ENCODE measurements around the gene SMAD9.

Gene SMAD9

DNA sequence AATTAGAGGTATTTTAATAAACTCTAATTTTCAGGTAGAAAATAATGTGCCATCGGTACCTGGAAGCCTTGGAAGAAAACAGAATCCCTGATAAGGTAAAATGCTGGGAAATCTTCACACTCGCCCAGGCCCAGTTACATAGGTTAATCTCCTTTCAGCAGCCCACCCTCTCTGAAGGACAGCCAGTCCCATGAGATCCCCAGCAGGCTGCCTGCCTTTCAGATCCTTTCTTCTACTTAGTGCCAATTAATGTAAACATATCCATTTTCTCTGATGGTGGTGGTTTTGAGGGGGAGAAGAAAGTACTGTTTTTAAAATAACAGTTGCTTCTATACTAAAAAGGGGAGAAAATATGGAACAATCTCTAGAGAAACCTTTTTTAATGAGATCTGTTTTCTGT lies 12.2 kb downstream of the SMAD9 start:
- in situ Hi-C loops (cut with HindIII; ENCODE audit: low pct_ligation_motif_present, low sequenced_read_pairs), result no loop called here
- no peak for DNase-seq

DNA sequence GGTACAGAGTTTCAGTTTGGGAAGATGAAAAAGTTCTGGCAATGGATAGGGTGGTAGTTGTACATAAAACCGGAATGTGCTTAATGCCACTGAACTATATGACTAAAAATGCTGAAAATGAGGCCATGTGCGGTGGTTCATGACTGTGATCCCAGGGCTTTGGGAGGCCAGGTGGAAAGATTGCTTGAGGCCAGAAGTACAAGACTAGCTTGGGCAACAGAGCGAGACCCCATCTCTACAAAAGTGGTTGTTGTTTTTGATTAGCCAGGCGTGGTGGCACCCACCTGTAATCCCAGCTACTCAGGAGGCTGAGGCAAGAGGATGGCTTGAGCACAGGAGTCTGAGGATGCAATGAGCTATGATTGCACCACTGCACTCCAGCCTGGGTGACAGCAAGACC lies 12.8 kb downstream of the SMAD9 start:
- Histone ChIP-seq H3K4me3 (ENCODE audit: low read depth, low read length) (no peak overlapping the region), H3K27ac (no peak overlapping the region), H3K36me3 (replicated peaks) (no peaks in the 10 kb centered on the region), H3K27me3 (replicated peaks) (no peaks in the 10 kb centered on the region)
- TF ChIP-seq, protein P1, sequence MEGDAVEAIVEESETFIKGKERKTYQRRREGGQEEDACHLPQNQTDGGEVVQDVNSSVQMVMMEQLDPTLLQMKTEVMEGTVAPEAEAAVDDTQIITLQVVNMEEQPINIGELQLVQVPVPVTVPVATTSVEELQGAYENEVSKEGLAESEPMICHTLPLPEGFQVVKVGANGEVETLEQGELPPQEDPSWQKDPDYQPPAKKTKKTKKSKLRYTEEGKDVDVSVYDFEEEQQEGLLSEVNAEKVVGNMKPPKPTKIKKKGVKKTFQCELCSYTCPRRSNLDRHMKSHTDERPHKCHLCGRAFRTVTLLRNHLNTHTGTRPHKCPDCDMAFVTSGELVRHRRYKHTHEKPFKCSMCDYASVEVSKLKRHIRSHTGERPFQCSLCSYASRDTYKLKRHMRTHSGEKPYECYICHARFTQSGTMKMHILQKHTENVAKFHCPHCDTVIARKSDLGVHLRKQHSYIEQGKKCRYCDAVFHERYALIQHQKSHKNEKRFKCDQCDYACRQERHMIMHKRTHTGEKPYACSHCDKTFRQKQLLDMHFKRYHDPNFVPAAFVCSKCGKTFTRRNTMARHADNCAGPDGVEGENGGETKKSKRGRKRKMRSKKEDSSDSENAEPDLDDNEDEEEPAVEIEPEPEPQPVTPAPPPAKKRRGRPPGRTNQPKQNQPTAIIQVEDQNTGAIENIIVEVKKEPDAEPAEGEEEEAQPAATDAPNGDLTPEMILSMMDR (IDR thresholded peaks at IDR 0.05; ENCODE audit: low read depth, low read length, missing control alignments), result no peak
- DNase-seq, result no peak
- in situ Hi-C loops (cut with HindIII; ENCODE audit: low pct_ligation_motif_present, low sequenced_read_pairs), result no loop called here

More for the DNA sequence above, 12.2 kb downstream of the SMAD9 start:
- Histone ChIP-seq H3K4me3 (ENCODE audit: low read depth, low read length) (no peak overlapping the region), H3K27ac (no peak overlapping the region), H3K27me3 (replicated peaks) (no peaks in the 10 kb centered on the region), H3K36me3 (replicated peaks) (no peaks in the 10 kb centered on the region)
- TF ChIP-seq, protein P1 (IDR thresholded peaks at IDR 0.05; ENCODE audit: low read depth, low read length, missing control alignments), result no peak

DNA sequence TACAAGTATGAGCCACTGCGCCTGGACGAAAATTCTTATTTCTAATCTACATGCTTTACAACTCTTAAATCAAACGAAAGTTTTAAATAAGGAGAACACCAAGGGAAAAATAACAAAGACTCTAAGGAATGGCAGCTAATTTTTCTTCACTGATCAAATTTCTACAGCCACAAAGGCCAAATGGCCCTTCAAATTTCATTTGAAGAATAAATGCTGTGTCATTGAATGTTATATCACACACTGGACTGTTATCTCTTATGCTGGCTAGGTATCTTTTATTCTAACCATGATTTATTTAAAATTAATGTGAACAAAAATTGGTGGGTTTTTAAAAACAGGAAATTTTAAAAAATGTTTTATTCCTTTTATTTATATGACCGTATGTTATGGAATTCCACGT lies 14.1 kb downstream of the SMAD9 start:
- H3K36me3 ChIP-seq (replicated peaks), result no peaks in the 10 kb centered on the region
- in situ Hi-C loops (cut with HindIII; ENCODE audit: low pct_ligation_motif_present, low sequenced_read_pairs), result no loop called here
- H3K27ac ChIP-seq, result no peak overlapping the region
- H3K4me3 ChIP-seq (ENCODE audit: low read depth, low read length), result no peak overlapping the region
- no peaks in the 10 kb centered on the region for H3K27me3 ChIP-seq (replicated peaks)
- TF ChIP-seq, protein P1 (IDR thresholded peaks at IDR 0.05; ENCODE audit: low read depth, low read length, missing control alignments), result no peak
- DNase-seq, result no peak

DNA sequence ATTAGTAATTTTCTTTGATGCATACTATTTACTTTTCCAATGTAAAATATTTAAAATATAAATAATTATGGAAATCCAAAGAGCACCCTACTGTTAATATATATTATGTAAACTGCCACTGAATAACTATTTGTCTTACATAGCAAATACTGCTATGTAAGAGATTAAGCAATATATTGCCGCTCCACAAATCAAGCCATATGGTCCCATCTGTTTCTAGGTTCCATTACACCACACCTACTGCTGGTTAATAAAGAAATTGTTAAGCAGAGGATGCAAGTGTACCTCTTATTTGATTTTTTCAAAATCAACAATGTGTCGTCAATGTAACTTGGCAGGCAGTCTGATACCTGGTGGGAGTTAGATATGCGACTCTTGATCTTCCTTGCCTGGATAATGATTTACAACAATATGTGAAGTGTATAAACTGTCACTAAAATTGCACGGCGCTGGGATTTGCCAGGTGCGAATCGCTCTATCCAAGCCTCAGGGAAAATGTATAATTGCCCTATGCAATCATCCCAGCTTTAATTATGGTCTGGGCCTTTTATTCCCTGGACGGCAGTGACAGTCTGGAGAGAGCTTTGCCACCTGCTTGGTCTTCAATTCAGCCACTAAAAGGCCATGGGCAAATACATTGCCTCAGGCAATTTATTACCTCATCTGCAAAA lies 16.0 kb downstream of the SMAD9 start:
- no peak overlapping the region for H3K27ac ChIP-seq
- in situ Hi-C loops (cut with HindIII; ENCODE audit: low pct_ligation_motif_present, low sequenced_read_pairs), result no loop called here
- H3K36me3 ChIP-seq (replicated peaks), result no peaks in the 10 kb centered on the region
- TF ChIP-seq, protein P1 (IDR thresholded peaks at IDR 0.05; ENCODE audit: low read depth, low read length, missing control alignments), result no peak
- DNase-seq, result no peak
- H3K4me3 ChIP-seq (ENCODE audit: low read depth, low read length), result no peak overlapping the region
- H3K27me3 ChIP-seq (replicated peaks), result no peaks in the 10 kb centered on the region

DNA sequence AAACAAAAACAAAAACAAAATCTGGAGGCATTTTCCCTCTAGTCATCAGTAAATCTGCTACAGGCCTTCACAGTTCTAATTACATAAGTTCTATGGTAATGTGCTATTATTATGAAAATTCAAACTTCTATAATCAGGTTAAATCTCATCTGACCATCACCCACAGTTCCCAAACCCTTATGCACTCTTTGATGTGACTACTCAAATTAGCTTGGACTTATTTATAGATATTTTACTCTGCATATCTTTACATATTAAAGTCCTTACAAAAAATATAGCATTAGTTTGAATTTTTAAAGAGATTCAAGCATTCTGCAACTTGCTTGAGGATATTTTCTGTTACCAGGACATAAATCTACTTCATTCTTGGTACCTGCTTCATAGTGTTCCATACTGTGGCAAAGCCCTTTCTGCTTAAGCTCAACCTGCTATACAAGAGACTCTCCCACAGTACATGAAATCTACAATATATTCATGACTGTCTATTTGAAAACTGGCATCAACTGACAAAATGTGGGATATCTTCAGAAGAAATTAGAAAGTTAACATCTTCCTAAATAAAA lies 22.9 kb downstream of the SMAD9 start:
- TF ChIP-seq, protein P1 (IDR thresholded peaks at IDR 0.05; ENCODE audit: low read depth, low read length, missing control alignments), result no peak
- in situ Hi-C loops (cut with HindIII; ENCODE audit: low pct_ligation_motif_present, low sequenced_read_pairs), result no loop called here

DNA sequence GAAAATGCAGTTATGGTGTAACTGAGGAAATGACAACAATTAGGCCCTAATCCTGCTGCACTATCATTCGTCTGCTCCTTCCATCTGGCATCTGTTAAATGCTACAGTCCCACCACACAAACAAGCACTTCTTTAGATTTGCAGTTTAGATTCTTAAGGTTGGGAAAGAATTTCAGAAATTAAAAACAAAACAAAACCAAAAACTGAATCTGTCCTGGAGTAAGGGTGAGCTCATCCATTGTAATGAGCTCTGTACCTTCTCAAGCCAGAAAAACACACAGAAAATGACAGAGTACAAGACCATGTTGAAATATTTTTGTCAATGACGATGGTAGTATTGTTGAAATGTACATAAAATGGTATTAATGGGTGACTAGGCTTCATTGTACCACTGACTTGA lies 28.3 kb downstream of the SMAD9 start:
- in situ Hi-C loops (cut with HindIII; ENCODE audit: low pct_ligation_motif_present, low sequenced_read_pairs), result no loop called here
- TF ChIP-seq, protein P1 (IDR thresholded peaks at IDR 0.05; ENCODE audit: low read depth, low read length, missing control alignments), result no peak

More for the DNA sequence above, 22.9 kb downstream of the SMAD9 start:
- no peaks in the 10 kb centered on the region for H3K27me3 ChIP-seq (replicated peaks)
- H3K36me3 ChIP-seq (replicated peaks), result no peaks in the 10 kb centered on the region
- no peak for DNase-seq
- no peak overlapping the region for H3K27ac ChIP-seq
- H3K4me3 ChIP-seq (ENCODE audit: low read depth, low read length), result no peak overlapping the region

More for the DNA sequence above, 28.3 kb downstream of the SMAD9 start:
- no peak for DNase-seq
- Histone ChIP-seq H3K4me3 (ENCODE audit: low read depth, low read length) (no peak overlapping the region), H3K27me3 (replicated peaks) (no peaks in the 10 kb centered on the region), H3K27ac (no peak overlapping the region), H3K36me3 (replicated peaks) (no peaks in the 10 kb centered on the region)

All from brain microvascular endothelial cell (primary cell).